ENCODE measurements around the gene C11orf21. TPM values are rescaled to one million over a fixed set of nuclear protein-coding genes. Genes with fewer than 3 reads are reported as not detected.

The C11orf21 gene
- total RNA-seq, 1 donor from 2014 or later: not detected

GRCh38 chr11:2269601-2270321, 32.0 kb downstream of the C11orf21 start:
- Histone ChIP-seq H3K4me3 (peak overlapping the region; percentile 55 to 59), H3K9me3 (no peaks in the 10 kb centered on the region), H3K27me3 (peaks cover 15% of the 10 kb centered on the region), H3K4me1 (peaks cover 10 to 11% of the 10 kb centered on the region in 2 donors), H3K36me3 (no peaks in the 10 kb centered on the region), H3K27ac (no peak overlapping the region)
- no peak for TF ChIP-seq CTCF (IDR thresholded peaks at IDR 0.05)
- peak in 1 of 2 donors; percentile 61 for DNase-seq (ENCODE audit: low spot score in 2 of 2)
- intact Hi-C loops (cut with DNase I): no loop called here

GRCh38 chr11:2268729-2269600, 32.8 kb downstream of the C11orf21 start:
- intact Hi-C loops (cut with DNase I): no loop called here
- H3K27me3 ChIP-seq: peaks cover 15% of the 10 kb centered on the region
- no peak for TF ChIP-seq CTCF (IDR thresholded peaks at IDR 0.05)
- peak in 1 of 2 donors; percentile 66 for DNase-seq (ENCODE audit: low spot score in 2 of 2)
- H3K36me3 ChIP-seq: no peaks in the 10 kb centered on the region
- peak overlapping the region; percentile 55 to 59 for H3K4me3 ChIP-seq
- H3K9me3 ChIP-seq: no peaks in the 10 kb centered on the region
- H3K27ac ChIP-seq: no peak overlapping the region
- H3K4me1 ChIP-seq: peaks cover 10 to 11% of the 10 kb centered on the region in 2 donors

- Histone ChIP-seq H3K4me1 (peaks cover 10 to 11% of the 10 kb centered on the region in 2 donors), H3K4me3 (no peak overlapping the region), H3K27ac (no peak overlapping the region), H3K36me3 (no peaks in the 10 kb centered on the region), H3K27me3 (peaks cover 15% of the 10 kb centered on the region), H3K9me3 (no peaks in the 10 kb centered on the region)
- peak in 1 of 2 donors; percentile 59 for DNase-seq (ENCODE audit: low spot score in 2 of 2)
- TF ChIP-seq CTCF (IDR thresholded peaks at IDR 0.05): no peak
- intact Hi-C loops (cut with DNase I): no loop called here
Measured at GRCh38 chr11:2267851-2268728, 33.6 kb downstream of the C11orf21 start.

- TF ChIP-seq CTCF (IDR thresholded peaks at IDR 0.05): no peak
- H3K36me3 ChIP-seq: no peaks in the 10 kb centered on the region
- H3K27me3 ChIP-seq: peaks cover 15% of the 10 kb centered on the region
- H3K27ac ChIP-seq: no peak overlapping the region
- intact Hi-C loops (cut with DNase I): no loop called here
- peaks cover 10 to 11% of the 10 kb centered on the region in 2 donors for H3K4me1 ChIP-seq
- H3K4me3 ChIP-seq: no peak overlapping the region
- H3K9me3 ChIP-seq: no peaks in the 10 kb centered on the region
- peak in 1 of 2 donors; percentile 59 for DNase-seq (ENCODE audit: low spot score in 2 of 2)
Measured at GRCh38 chr11:2267306-2267850, 34.3 kb downstream of the C11orf21 start.
